IMR-90 (cell line): Measurements from ENCODE around the gene TYR. TPM values are rescaled to one million over a fixed set of nuclear protein-coding genes. Genes with fewer than 3 reads are reported as not detected.

Source experiments
- ATAC-seq: fragments of 200-7000 bp; cut with Tn5 transposase; 2 replicates; pipeline ENCODE4 v1.9.1; 2020; ENCODE audit warnings: low read depth, mild to moderate bottlenecking, moderate library complexity
- BruUV-seq: library from RNA; stranded (reverse); fragments of 400-500 nt; replicated peaks from 2 replicates; lab custom pipeline; 2021; lab: Mats Ljungman, UMichigan
- CTCF ChIA-PET: fragments of 300-600 bp; formaldehyde crosslinking; extraction: SDS; loops from one replicate; lab custom pipeline; 2021; ENCODE audit warnings: antibody characterized with exemption; lab: Yijun Ruan, JAX
- POLR2A ChIA-PET: fragments of 300-600 bp; sonication (Branson Sonifier 250); formaldehyde crosslinking; loops from one replicate; lab custom pipeline; 2022; ENCODE audit warnings: antibody characterized with exemption; ENCODE audit not compliant: unreplicated experiment; lab: Charles Lee
- DNase-seq: peaks from one replicate; pipeline ENCODE4 v3.0.0; 2013
- H2AFZ ChIP-seq: replicated peaks from 2 replicates; pipeline ENCODE3; 2013; ENCODE audit warnings: low read length, mild to moderate bottlenecking; ENCODE audit not compliant: poor library complexity
- H2AK5ac ChIP-seq: 2 replicates; pipeline ENCODE4 v1.6.1; 2013; ENCODE audit warnings: low read depth, low read length, inconsistent platforms
- H2AK9ac ChIP-seq: replicated peaks from 2 replicates; pipeline ENCODE3; 2013; ENCODE audit warnings: mild to moderate bottlenecking, low read depth, low read length, moderate library complexity; ENCODE audit not compliant: poor library complexity
- H2BK120ac ChIP-seq: 2 replicates; pipeline ENCODE4 v1.6.1; 2013; ENCODE audit warnings: low read depth, low read length, inconsistent platforms
- H2BK15ac ChIP-seq: 3 replicates; pipeline ENCODE4 v1.6.1; 2013; ENCODE audit warnings: low read depth, low read length, inconsistent platforms
- H2BK20ac ChIP-seq: 2 replicates; pipeline ENCODE4 v1.6.1; 2013; ENCODE audit warnings: low read depth, mild to moderate bottlenecking, inconsistent platforms, low read length, moderate library complexity
- H2BK5ac ChIP-seq: 2 replicates; pipeline ENCODE4 v1.6.1; 2013; ENCODE audit warnings: mild to moderate bottlenecking, low read depth, low read length, inconsistent platforms; ENCODE audit not compliant: poor library complexity, severe bottlenecking
- H3K14ac ChIP-seq: replicated peaks from 2 replicates; pipeline ENCODE4 v1.6.1; 2013; ENCODE audit warnings: low read depth, low read length, inconsistent platforms
- H3K18ac ChIP-seq: 2 replicates; pipeline ENCODE4 v1.6.1; 2013; ENCODE audit warnings: low read depth, low read length, control low read depth
- H3K23ac ChIP-seq: 2 replicates; pipeline ENCODE4 v1.6.1; 2013; ENCODE audit warnings: low read depth, low read length, inconsistent platforms
- H3K27ac ChIP-seq: 2 replicates; pipeline ENCODE4 v1.5.1; 2013; ENCODE audit warnings: mild to moderate bottlenecking, control low read depth, low read length; ENCODE audit not compliant: insufficient read depth
- H3K27me3 ChIP-seq: 2 replicates; pipeline ENCODE4 v1.6.1; 2013; ENCODE audit warnings: low read length; ENCODE audit not compliant: control insufficient read depth, insufficient read depth
- H3K36me3 ChIP-seq: 2 replicates; pipeline ENCODE4 v1.6.1; 2013; ENCODE audit warnings: low read length, mixed read lengths; ENCODE audit not compliant: control insufficient read depth, insufficient read depth
- H3K4ac ChIP-seq: 2 replicates; pipeline ENCODE4 v1.6.1; 2013; ENCODE audit warnings: low read depth, low read length, inconsistent platforms
- H3K4me1 ChIP-seq: 2 replicates; pipeline ENCODE4 v1.6.1; 2013; ENCODE audit warnings: low read length, mixed read lengths; ENCODE audit not compliant: control insufficient read depth, insufficient read depth
- H3K4me2 ChIP-seq: 2 replicates; pipeline ENCODE4 v1.6.1; 2013; ENCODE audit warnings: low read depth, mild to moderate bottlenecking, control low read depth, low read length, moderate library complexity
- H3K4me3 ChIP-seq: 2 replicates; pipeline ENCODE4 v1.5.1; 2013; ENCODE audit warnings: low read depth, mild to moderate bottlenecking, control low read depth, low read length, moderate library complexity; ENCODE audit not compliant: insufficient read depth
- H3K56ac ChIP-seq: 2 replicates; pipeline ENCODE4 v1.6.1; 2013; ENCODE audit warnings: low read length, inconsistent platforms; ENCODE audit not compliant: insufficient read depth; ENCODE audit errors: extremely low read depth
- H3K79me1 ChIP-seq, 2 experiments: 2 replicates each; pipeline ENCODE4 v1.6.1; 2013; ENCODE audit warnings: low read length in 2 of 2, inconsistent platforms in 1 of 2, low read depth in 1 of 2
- H3K9ac ChIP-seq: 2 replicates; pipeline ENCODE4 v1.6.1; 2013; ENCODE audit warnings: low read depth, low read length, control low read depth
- H3K9me1 ChIP-seq: 2 replicates; pipeline ENCODE4 v1.6.1; 2013; ENCODE audit warnings: low read length, inconsistent platforms; ENCODE audit not compliant: insufficient read depth
- H3K9me3 ChIP-seq: 2 replicates; pipeline ENCODE4 v1.6.1; 2013; ENCODE audit warnings: low read length; ENCODE audit not compliant: control insufficient read depth, insufficient read depth
- H4K20me1 ChIP-seq: 2 replicates; pipeline ENCODE4 v1.6.1; 2013; ENCODE audit warnings: low read length, inconsistent platforms; ENCODE audit not compliant: insufficient read depth
- H4K5ac ChIP-seq: 2 replicates; pipeline ENCODE4 v1.6.1; 2013; ENCODE audit warnings: mild to moderate bottlenecking, low read depth, low read length, control low read depth
- H4K8ac ChIP-seq, 2 experiments: 2 replicates each; pipeline ENCODE4 v1.6.1; 2013; ENCODE audit warnings: low read depth in 2 of 2, low read length in 2 of 2, control low read depth in 1 of 2, inconsistent platforms in 1 of 2
- H4K91ac ChIP-seq: 2 replicates; pipeline ENCODE4 v1.6.1; 2013; ENCODE audit warnings: low read depth, low read length, inconsistent platforms; ENCODE audit not compliant: insufficient read depth
- BHLHE40 ChIP-seq: fragments of 150-350 bp; IDR thresholded peaks from 2 replicates; pipeline ENCODE4 v1.6.1; 2016; ENCODE audit warnings: mild to moderate bottlenecking, low read depth, low read length
- CEBPB ChIP-seq: IDR thresholded peaks from 2 replicates; pipeline ENCODE4 v1.6.1; 2012; ENCODE audit warnings: low read depth, low read length, improper control_type of control experiment
- CHD1 ChIP-seq: IDR thresholded peaks from 2 replicates; pipeline ENCODE4 v1.6.1; 2012; ENCODE audit warnings: low read depth, low read length, improper control_type of control experiment
- FOS ChIP-seq: fragments of 150-350 bp; IDR thresholded peaks from 2 replicates; pipeline ENCODE4 v1.6.1; 2016; ENCODE audit warnings: low read depth, low read length
- MAFK ChIP-seq: IDR thresholded peaks from 2 replicates; pipeline ENCODE4 v1.6.1; 2012; ENCODE audit warnings: low read depth, low read length, improper control_type of control experiment
- MAZ ChIP-seq: IDR thresholded peaks from 2 replicates; pipeline ENCODE4 v1.6.1; 2012; ENCODE audit warnings: low read depth, mild to moderate bottlenecking, low read length, improper control_type of control experiment, moderate library complexity, borderline replicate concordance
- MXI1 ChIP-seq: IDR thresholded peaks from 2 replicates; pipeline ENCODE4 v1.6.1; 2012; ENCODE audit warnings: low read depth, mild to moderate bottlenecking, low read length, moderate library complexity, borderline replicate concordance
- NFE2L2 ChIP-seq: fragments of 150-350 bp; IDR thresholded peaks from 2 replicates; pipeline ENCODE4 v1.6.1; 2016; ENCODE audit warnings: low read depth, mild to moderate bottlenecking, low read length
- POLR2A ChIP-seq: IDR thresholded peaks from 2 replicates; pipeline ENCODE4 v1.6.1; 2012; ENCODE audit warnings: mild to moderate bottlenecking, low read depth, low read length
- RAD21 ChIP-seq: IDR thresholded peaks from 2 replicates; pipeline ENCODE4 v1.6.1; 2012; ENCODE audit warnings: low read length, improper control_type of control experiment
- RCOR1 ChIP-seq: IDR thresholded peaks from 2 replicates; pipeline ENCODE4 v1.6.1; 2012; ENCODE audit warnings: mild to moderate bottlenecking, low read length, improper control_type of control experiment; ENCODE audit not compliant: insufficient replicate concordance
- RFX5 ChIP-seq: IDR thresholded peaks from 2 replicates; pipeline ENCODE4 v1.8.0; 2012; ENCODE audit warnings: low read depth, mild to moderate bottlenecking, low read length, moderate library complexity
- SMC3 ChIP-seq: fragments of 150-350 bp; IDR thresholded peaks from 2 replicates; pipeline ENCODE4 v1.6.1; 2016; ENCODE audit warnings: low read depth, mild to moderate bottlenecking, antibody characterized with exemption, low read length, moderate library complexity
- WGBS, 2 experiments: methylation state at CpG; one replicate each; pipeline versions ENCODE4 v1.1.5 to v1.1.7; 2013; ENCODE audit warnings: missing lambda C conversion rate in 2 of 2; ENCODE audit not compliant: insufficient read length in 1 of 2; ENCODE audit errors: extremely low coverage in 2 of 2; 5-methylcytosine and 5-hydroxymethylcytosine counted together
- dilution Hi-C: fragments of 300-500 bp; cut with HindIII; formaldehyde crosslinking; loops from one replicate; pipeline ENCODE4 v1.14.3; 2018; ENCODE audit warnings: low sequenced_read_pairs; ENCODE audit not compliant: unreplicated experiment
- in situ Hi-C: fragments of 300-500 bp; cut with MboI; formaldehyde crosslinking; loops from 3 replicates; pipeline ENCODE4 v1.14.3; 2019; ENCODE audit warnings: low sequenced_read_pairs, inconsistent platforms, mixed read lengths
- intact Hi-C: fragments of 100-400 bp; cut with micrococcal nuclease; formaldehyde crosslinking; loops from 2 replicates; pipeline ENCODE4 v1.10.0; 2022
- polyA plus RNA-seq, 3 experiments: library from polyadenylated mRNA; depleted of rRNA; stranded (reverse); fragments of >200 nt; gene quantifications; 2 replicates each; pipeline ENCODE4 v1.2.3, GENCODE V29; 2012; ENCODE audit warnings: low replicate concordance in 1 of 3
- total RNA-seq: library from RNA; depleted of rRNA; stranded (reverse); fragments of >200 nt; gene quantifications from 2 replicates; pipeline ENCODE4 v1.2.3, GENCODE V29; 2012
- TF ChIP-seq, protein P1 (sequence below): fragments of 150-350 bp; IDR thresholded peaks from 2 replicates; pipeline ENCODE4 v1.6.1; 2017; ENCODE audit warnings: mild to moderate bottlenecking, antibody characterized with exemption, low read length, low read depth
- TF ChIP-seq, protein P2 (sequence below): fragments of 150-350 bp; IDR thresholded peaks from 2 replicates; pipeline ENCODE4 v1.6.1; 2016; ENCODE audit warnings: low read depth, mild to moderate bottlenecking, low read length, moderate library complexity, borderline replicate concordance
- TF ChIP-seq, protein P3 (sequence below): conservative IDR thresholded peaks from 2 replicates; pipeline ENCODE4 v1.5.1; 2012; ENCODE audit warnings: mild to moderate bottlenecking, low read depth, low read length, improper control_type of control experiment

The TYR gene
- total and polyA plus RNA-seq, 2 of the 4 experiments (the other 2 are of a cell fraction) = not detected

DNA sequence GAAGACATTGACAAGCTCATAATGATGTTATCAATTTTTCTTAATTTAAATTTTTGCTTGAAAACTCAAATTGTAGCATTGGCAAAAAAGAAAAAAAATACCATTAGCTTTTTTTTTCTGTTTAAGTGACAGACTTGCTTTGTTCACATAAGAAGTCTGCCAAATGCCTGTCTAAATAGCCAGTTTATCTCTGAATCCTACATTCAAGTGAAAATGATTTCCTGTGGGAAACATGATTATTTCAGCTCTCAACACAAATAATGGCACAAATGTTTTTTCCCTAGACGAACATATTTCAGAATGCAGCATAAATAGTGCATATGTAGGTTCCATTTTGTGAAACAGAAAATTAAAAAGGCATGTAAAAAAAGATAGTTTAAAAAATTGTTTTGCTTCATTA is 23.5 kb downstream of the TYR start:
- H4K91ac ChIP-seq = no peak overlapping the region
- in situ Hi-C loops (no loop called here), intact Hi-C loops (no loop called here), dilution Hi-C loops (no loop called here)
- H3K4me3 ChIP-seq = no peak overlapping the region
- H3K36me3 ChIP-seq = no peaks in the 10 kb centered on the region
- ChIA-PET POLR2A (interaction anchor here (0.6 kb wide), 1 partner anchor 11 kb away, joined by 4 read pairs; no protein-coding TSS in a partner anchor), CTCF (no interaction called here)
- H2BK120ac ChIP-seq = no peak overlapping the region
- H3K23ac ChIP-seq = no peak overlapping the region
- H3K56ac ChIP-seq = no peak overlapping the region
- no peak overlapping the region for H3K14ac ChIP-seq
- H2AK9ac ChIP-seq = no peak overlapping the region
- no peak overlapping the region for H3K9ac ChIP-seq
- no peak overlapping the region for H2AFZ ChIP-seq
- no peak overlapping the region for H3K27ac ChIP-seq
- BruUV-seq = no TSS peak
- TF ChIP-seq RCOR1 = no peak
- TF ChIP-seq, protein P1, sequence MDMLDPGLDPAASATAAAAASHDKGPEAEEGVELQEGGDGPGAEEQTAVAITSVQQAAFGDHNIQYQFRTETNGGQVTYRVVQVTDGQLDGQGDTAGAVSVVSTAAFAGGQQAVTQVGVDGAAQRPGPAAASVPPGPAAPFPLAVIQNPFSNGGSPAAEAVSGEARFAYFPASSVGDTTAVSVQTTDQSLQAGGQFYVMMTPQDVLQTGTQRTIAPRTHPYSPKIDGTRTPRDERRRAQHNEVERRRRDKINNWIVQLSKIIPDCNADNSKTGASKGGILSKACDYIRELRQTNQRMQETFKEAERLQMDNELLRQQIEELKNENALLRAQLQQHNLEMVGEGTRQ = no peak
- no peak for TF ChIP-seq FOS
- TF ChIP-seq MXI1 = no peak
- TF ChIP-seq, protein P2, sequence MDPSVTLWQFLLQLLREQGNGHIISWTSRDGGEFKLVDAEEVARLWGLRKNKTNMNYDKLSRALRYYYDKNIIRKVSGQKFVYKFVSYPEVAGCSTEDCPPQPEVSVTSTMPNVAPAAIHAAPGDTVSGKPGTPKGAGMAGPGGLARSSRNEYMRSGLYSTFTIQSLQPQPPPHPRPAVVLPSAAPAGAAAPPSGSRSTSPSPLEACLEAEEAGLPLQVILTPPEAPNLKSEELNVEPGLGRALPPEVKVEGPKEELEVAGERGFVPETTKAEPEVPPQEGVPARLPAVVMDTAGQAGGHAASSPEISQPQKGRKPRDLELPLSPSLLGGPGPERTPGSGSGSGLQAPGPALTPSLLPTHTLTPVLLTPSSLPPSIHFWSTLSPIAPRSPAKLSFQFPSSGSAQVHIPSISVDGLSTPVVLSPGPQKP = no peak
- no peak for TF ChIP-seq NFE2L2
- TF ChIP-seq RFX5 = no peak
- no peak for TF ChIP-seq SMC3
- no peak for TF ChIP-seq RAD21
- TF ChIP-seq, protein P3, sequence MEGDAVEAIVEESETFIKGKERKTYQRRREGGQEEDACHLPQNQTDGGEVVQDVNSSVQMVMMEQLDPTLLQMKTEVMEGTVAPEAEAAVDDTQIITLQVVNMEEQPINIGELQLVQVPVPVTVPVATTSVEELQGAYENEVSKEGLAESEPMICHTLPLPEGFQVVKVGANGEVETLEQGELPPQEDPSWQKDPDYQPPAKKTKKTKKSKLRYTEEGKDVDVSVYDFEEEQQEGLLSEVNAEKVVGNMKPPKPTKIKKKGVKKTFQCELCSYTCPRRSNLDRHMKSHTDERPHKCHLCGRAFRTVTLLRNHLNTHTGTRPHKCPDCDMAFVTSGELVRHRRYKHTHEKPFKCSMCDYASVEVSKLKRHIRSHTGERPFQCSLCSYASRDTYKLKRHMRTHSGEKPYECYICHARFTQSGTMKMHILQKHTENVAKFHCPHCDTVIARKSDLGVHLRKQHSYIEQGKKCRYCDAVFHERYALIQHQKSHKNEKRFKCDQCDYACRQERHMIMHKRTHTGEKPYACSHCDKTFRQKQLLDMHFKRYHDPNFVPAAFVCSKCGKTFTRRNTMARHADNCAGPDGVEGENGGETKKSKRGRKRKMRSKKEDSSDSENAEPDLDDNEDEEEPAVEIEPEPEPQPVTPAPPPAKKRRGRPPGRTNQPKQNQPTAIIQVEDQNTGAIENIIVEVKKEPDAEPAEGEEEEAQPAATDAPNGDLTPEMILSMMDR = no peak
- no peak for TF ChIP-seq MAFK
- TF ChIP-seq CEBPB = no peak
- TF ChIP-seq MAZ = no peak
- no peak for TF ChIP-seq POLR2A
- TF ChIP-seq CHD1 = no peak
- TF ChIP-seq BHLHE40 = no peak
- no peak overlapping the region for H4K5ac ChIP-seq
- H2BK20ac ChIP-seq = no peak overlapping the region
- no peak overlapping the region for H4K8ac ChIP-seq
- no peaks in the 10 kb centered on the region for H3K4me1 ChIP-seq
- no peak overlapping the region for H3K4ac ChIP-seq
- no peaks in the 10 kb centered on the region for H3K9me1 ChIP-seq
- H3K9me3 ChIP-seq = no peaks in the 10 kb centered on the region
- H2BK5ac ChIP-seq = no peak overlapping the region
- no peak overlapping the region for H3K18ac ChIP-seq
- H4K20me1 ChIP-seq = no peaks in the 10 kb centered on the region
- no peak overlapping the region for H2AK5ac ChIP-seq
- no CpG with 5 or more reads among the region's 1 CpG for WGBS, 2 experiments
- no peak overlapping the region for H2BK15ac ChIP-seq
- no peak for ATAC-seq
- no peaks in the 10 kb centered on the region for H3K79me1 ChIP-seq
- DNase-seq = no peak
- no peak overlapping the region for H3K4me2 ChIP-seq
- no peaks in the 10 kb centered on the region for H3K27me3 ChIP-seq
